C4-2B (cell line): Measurements from ENCODE around the gene MRPL41.

Experiments used
- CTCF ChIP-seq: fragments of 450-650 bp; conservative IDR thresholded peaks from 2 replicates; pipeline ENCODE4 v1.5.1; 2017; ENCODE audit warnings: mild to moderate bottlenecking
- ZFX ChIP-seq: fragments of 450-650 bp; IDR thresholded peaks from 2 replicates; pipeline ENCODE4 v1.6.1; 2017

- TF ChIP-seq CTCF (no peak), ZFX (no peak)
These were observed 13.6 kb upstream of the MRPL41 start for GRCh38 chr9:137538058-137538457.
